ELF-1 (cell line): Measurements from ENCODE around the gene USP47.

ENCODE experiments used
- DNase-seq: peaks from one replicate; pipeline ENCODE4 v3.0.0-alpha.2; 2016; ENCODE audit warnings: low read depth, low spot score

The USP47 gene

DNA sequence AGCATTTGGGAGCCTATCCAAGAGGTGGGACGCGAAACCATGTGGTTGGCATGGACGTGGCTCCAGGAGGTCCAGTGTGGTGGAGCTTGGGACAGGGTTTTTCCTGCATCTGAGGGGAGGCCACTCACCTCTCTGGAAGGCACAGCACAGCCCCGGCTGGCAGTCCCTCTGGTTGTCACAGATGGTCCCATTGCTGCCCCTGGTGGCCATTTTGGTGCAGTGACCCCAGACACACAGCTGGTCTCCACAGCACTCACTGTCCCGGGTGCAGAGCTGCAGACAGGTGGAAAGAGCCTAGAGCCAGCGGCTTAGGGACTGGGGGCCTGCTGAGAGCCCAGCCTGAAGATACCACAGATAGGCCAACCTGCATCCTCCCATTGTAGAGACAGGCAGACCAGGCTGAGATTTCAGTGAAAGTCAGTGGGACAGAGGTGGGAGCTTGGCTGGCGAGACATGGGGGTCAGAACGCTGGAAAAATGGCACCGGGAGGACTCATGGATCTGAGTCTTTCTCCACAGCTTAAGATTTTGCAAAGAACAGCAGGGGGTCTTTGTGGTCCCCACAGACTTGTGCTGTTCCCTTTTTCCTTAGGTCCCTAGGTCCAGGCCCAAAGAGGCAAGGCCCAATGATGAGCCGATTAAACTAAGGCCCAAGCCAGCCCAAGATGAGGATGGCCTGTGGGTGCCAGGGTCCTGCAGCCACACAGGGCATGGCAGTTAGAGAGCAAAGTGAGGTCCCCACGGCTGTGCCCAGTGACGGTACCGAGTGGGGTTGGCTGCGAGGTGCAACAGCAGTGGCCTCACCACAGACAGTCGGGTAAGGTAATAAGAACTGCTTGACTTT, 125.3 kb downstream of the USP47 start:
- peak; percentile 89 for DNase-seq

- DNase-seq, result no peak
Observed at GRCh38 chr11:11967669-11968510, 126.1 kb downstream of the USP47 start.

GRCh38 chr11:11968511-11969280, 126.9 kb downstream of the USP47 start:
- no peak for DNase-seq

GRCh38 chr11:11969380-11970215, 127.8 kb downstream of the USP47 start:
- no peak for DNase-seq

DNA sequence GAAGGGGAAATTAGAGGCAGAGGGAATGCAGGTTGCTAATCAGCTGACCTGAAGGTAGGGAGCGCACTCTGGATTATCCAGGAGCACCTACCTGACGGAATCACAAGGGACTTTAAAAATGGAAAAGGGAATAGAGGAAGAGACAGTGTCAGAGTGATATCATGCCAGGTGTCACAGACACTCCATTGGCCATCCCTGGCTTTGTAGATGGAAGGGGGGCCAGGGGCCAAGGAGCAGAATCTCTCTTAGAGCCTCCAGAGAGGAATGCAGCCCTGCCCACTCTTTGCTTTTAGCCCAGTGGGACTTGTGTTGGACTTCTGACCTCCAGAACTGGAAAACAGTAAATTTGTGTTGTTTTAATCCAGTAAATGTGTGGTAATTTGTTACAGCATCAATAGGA, 128.8 kb downstream of the USP47 start:
- DNase-seq, result no peak

- no peak for DNase-seq
Observed at GRCh38 chr11:11971906-11972547, 130.3 kb downstream of the USP47 start.

DNA sequence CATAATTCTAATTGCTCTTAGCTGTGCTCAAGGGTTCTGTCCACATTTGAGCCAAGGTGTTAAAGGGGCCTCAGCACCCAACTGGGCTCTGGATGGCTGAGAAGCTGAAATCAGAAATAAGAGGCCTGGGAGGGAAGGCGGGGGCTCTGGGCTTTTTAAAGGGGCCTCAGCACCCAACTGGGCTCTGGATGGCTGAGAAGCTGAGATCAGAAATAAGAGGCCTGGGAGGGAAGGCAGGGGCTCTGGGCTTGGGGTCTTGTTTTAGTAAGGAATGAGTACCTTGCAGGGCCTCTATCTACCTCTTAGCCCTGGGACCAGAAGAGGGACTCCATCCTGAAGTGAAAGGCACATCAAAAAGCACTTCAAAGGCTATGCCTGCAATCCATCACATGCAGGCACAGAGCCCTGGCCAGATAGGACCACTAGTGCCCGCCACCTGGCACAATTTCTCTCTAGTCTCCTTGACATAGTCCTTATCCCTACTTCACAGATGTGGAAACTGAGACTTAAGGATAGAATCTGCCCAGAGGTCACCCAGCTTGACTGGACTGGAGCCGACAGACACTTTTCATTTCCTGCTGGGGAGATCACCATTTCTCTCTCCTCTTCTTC, 131.1 kb downstream of the USP47 start:
- DNase-seq, result no peak

DNA sequence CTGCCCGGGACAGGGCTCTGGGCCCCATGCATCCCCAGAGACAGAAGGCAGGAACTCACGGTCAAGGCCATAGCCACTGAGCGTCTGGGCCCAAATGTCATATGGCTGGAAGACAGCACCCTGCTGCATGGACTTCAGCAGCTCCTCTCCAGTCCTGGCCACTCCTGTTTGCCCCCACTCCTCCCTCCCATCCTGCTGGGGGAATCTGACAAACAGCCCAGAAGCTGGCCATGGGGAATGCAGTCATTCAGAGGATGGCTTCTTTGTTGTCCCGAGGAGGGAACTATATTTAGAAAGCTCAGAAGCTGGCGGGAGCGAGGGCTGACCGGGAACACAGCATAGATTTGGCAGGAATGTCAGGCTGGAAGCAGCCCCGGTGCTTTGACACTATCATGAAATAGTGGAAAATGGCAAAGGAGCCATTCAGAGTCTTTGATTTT, 131.6 kb downstream of the USP47 start:
- peak; percentile 23 for DNase-seq

GRCh38 chr11:11973866-11974265, 132.1 kb downstream of the USP47 start:
- peak; percentile 40 for DNase-seq

DNA sequence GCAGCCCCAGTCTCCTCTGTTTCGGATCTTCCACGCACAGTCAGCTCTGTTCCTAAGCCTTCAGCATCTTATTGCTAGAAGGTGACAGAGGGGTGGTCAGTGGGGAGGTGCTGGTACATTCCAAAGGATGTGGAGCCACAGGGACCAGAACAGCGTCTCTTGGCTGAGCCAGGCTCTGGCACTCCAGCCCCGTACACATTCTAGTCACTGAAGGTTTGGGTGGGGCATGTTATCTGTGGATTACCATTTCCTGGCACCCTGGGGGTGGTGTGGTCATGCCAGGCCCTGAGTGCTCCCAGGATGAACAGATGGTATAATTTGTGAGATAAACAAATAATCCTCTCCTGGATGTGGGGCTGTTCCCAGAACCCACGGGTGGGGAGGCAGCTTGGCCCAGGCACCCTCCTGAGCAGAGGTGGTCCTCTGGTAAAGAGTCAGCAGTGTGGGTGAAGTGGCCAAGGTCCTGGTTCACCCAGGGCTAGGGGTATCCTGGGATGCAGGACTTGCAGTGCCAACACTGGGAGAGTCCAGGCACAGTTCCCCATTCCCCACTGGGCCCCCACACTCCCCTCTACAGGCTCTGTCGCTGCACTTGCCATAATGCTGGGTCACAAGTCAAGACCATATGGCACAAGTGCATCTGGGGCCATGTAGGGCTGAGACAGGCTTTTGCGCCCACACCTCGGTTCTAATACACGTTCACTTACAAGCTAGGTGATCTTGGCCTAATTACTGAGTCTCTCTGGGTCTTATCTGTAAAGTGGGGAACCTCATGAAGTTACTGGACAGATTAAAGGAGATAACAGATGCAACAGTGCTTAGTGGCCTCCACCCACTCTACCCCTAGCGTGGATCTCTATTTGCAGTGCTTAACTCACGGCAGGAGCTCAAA, 133.7 kb downstream of the USP47 start:
- DNase-seq, result no peak

DNA sequence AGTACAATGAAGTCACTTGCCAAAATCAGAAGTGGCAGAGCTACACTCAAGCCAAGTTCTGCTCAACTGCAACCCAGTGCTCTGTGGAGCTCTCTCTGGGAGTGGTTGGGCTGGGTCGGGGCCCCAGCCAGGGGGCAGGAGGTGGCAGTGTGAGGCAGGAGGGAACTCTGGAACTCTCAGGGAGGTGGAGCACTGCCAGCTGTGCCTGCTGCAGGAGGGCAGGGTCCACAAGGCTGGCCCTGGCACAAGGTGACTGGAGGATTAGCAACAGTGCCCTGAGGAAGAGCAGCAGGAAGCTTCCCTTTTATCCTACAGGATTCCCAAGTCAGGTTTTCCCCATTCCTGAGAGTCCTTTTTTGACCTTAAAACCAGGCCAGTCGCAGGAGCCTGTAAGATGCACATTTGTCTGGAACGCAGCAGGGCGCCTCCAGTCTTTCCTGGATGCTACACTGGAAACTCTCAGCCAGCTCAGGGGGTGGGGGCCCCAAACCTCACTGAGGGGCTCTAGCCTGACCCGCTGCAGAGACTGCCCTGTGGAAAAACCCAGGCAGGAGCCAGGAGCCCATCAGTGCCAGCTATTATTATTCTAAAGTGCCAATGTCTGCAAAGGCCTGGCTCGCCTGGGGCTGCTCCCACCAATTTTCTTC, 134.8 kb downstream of the USP47 start:
- no peak for DNase-seq

DNA sequence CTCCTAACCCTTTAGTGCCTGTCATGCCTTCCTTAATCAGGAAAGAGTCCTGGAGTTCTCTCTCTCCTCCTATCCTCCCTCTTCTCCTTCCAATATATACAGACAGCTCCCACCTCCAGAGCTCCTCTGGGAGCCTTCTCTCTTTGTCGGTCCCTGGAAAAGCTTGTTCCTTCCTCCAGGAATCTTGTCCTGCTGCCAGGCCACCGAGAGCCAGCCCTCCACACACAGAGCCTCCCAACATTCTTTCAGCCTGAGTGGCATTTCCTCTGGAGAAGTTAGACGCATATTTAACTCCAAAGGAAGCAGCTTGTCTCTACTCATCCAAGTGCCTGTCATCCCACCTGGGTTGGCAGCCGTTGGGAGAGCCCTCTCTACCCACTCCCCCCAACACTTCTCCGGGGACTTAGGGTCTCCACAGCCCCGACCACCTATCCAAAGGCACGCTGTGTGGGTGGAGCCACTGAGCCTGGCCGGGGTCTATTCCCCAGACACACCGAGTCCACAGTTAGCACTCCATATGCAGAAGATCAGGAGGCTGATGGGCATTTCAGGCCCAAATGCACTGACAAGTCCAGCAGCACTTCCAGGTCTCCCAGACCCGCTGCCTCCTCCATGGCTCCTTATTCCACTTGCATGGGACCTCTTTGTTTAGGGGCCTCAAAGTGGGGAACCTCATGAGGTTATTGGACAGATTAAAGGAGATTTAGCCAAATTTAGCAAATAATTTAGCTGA, 135.6 kb downstream of the USP47 start:
- DNase-seq, result peak; percentile 79

GRCh38 chr11:11978098-11978637, 136.4 kb downstream of the USP47 start:
- DNase-seq, result no peak

DNA sequence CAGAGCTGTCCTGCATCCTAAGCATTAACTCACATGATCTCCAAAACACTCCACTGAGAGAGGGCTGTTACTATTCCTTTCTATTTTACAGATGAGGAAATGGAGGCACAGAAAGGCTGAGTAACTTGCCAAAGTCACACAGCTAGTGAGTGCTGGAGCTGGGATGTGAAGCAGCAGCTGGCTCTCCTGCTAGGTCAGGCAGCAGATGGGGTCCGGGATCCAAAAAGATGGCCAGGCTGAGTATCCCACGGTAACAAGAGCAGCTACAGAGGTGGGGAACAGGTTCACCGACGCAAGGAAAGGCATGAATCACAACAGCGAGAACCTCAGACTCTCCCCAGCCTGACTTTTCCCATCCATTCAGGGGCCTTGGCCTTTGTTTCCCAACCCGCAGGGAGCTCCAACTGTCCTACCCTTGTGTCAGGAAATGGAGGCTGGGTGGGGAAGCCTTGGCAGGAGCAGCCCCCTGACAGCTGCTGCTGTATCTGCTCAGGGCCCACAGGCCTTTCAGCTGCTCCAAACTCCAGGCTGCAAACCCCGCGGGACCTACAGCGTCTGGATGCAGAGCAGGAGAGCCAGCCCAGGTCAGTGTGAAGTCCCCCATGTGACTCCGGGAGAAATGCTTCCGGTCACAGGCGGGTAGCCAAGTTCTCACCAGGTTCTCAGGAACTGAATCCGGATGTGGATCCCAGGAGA, 137.2 kb downstream of the USP47 start:
- DNase-seq, result peak; percentile 55

- peak; percentile 60 for DNase-seq
Observed at GRCh38 chr11:11979488-11980117, 137.8 kb downstream of the USP47 start.

DNA sequence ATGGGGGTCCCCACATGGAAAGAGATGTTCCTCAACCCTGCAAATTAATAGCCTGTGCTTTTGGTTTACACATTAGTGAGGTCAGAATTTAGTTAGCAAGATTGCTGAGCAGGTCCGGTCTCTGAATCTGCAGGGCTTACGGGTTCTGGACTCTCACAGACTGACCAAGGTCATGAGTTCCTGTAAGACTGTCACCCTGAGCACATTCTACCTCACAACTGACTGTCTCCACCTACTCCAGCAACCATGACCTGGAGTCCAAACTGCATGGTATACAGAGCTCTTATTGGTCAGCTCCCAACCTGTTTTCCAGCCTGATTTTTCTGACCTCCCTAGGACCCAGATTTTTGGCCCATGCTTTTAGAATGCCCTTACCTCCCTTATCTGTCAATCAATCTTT, 138.4 kb downstream of the USP47 start:
- no peak for DNase-seq
